GM19238 (cell line): ENCODE data around the gene RNF6.

Experiments used
- DNase-seq: peaks from one replicate; pipeline ENCODE4 v3.0.0; 2011; ENCODE audit warnings: low spot score; ENCODE audit not compliant: insufficient read length

Gene RNF6

GRCh38 chr13:26225896-26226617 is 3.9 kb upstream of the RNF6 start:
- no peak for DNase-seq

- no peak for DNase-seq
These were observed 469 bp upstream of the RNF6 start for GRCh38 chr13:26222520-26223046.

- peak; percentile 5 for DNase-seq
These were observed 754 bp downstream of the RNF6 start for GRCh38 chr13:26221399-26221720.

GRCh38 chr13:26220575-26220974 is 1.5 kb downstream of the RNF6 start:
- DNase-seq = no peak

GRCh38 chr13:26219726-26220125 is 2.4 kb downstream of the RNF6 start:
- DNase-seq = no peak

- DNase-seq = no peak
These were observed 6.1 kb downstream of the RNF6 start for GRCh38 chr13:26216042-26216441.

- no peak for DNase-seq
These were observed 8.1 kb downstream of the RNF6 start for GRCh38 chr13:26213982-26214381.

GRCh38 chr13:26213345-26213744 is 8.8 kb downstream of the RNF6 start:
- no peak for DNase-seq

GRCh38 chr13:26208287-26208686 is 13.8 kb downstream of the RNF6 start:
- no peak for DNase-seq

- DNase-seq = no peak
These were observed 19.6 kb downstream of the RNF6 start for GRCh38 chr13:26202365-26202972.

- DNase-seq = no peak
These were observed 21.3 kb downstream of the RNF6 start for GRCh38 chr13:26200811-26201210.

GRCh38 chr13:26198116-26198515 is 24.0 kb downstream of the RNF6 start:
- no peak for DNase-seq

- DNase-seq = no peak
These were observed 24.8 kb downstream of the RNF6 start for GRCh38 chr13:26197298-26197697.

- no peak for DNase-seq
These were observed 35.1 kb downstream of the RNF6 start for GRCh38 chr13:26186995-26187394.

- peak; percentile 74 for DNase-seq
These were observed 35.8 kb downstream of the RNF6 start for GRCh38 chr13:26186118-26186870.

- no peak for DNase-seq
These were observed 36.4 kb downstream of the RNF6 start for GRCh38 chr13:26185720-26186117.

GRCh38 chr13:26184791-26185250 is 37.3 kb downstream of the RNF6 start:
- DNase-seq = peak; percentile 16

GRCh38 chr13:26183416-26183815 is 38.7 kb downstream of the RNF6 start:
- no peak for DNase-seq

- no peak for DNase-seq
These were observed 42.8 kb downstream of the RNF6 start for GRCh38 chr13:26179344-26179743.

- DNase-seq = no peak
These were observed 53.3 kb downstream of the RNF6 start for GRCh38 chr13:26168835-26169234.

- no peak for DNase-seq
These were observed 53.8 kb downstream of the RNF6 start for GRCh38 chr13:26168237-26168814.

GRCh38 chr13:26163812-26164211 is 58.3 kb downstream of the RNF6 start:
- no peak for DNase-seq
